Iris pigment epithelial cell (primary cell): ENCODE measurements around the gene FURIN.
"Not testable (repeated sequence)": the region's sequence is repeated elsewhere in the genome, so short reads cannot be mapped to it uniquely, and the experiment has no call there.

Source experiments
- DNase-seq: peaks from one replicate; pipeline ENCODE4 v3.0.0-alpha.2; 2011; ENCODE audit warnings: low read depth

The FURIN gene

GRCh38 chr15:90883526-90883975 is 15.2 kb downstream of the FURIN start:
- peak; percentile 11 for DNase-seq

- peak; percentile 36 for DNase-seq
These were observed 15.8 kb downstream of the FURIN start, which contains the start of gene FES for GRCh38 chr15:90883976-90884718. TSS of gene FES (plus strand) at chr15:90884504. CDS start at chr15:90885046, 542 bp downstream.

- DNase-seq, result no peak
These were observed 16.5 kb downstream of the FURIN start for GRCh38 chr15:90884719-90885431.

- peak; percentile 52 for DNase-seq
These were observed 17.3 kb downstream of the FURIN start for GRCh38 chr15:90885432-90886290.

GRCh38 chr15:90886291-90886614 is 17.9 kb downstream of the FURIN start:
- no peak for DNase-seq

- no peak for DNase-seq
These were observed 18.7 kb downstream of the FURIN start for GRCh38 chr15:90887037-90887481.

GRCh38 chr15:90889313-90889730 is 20.9 kb downstream of the FURIN start:
- DNase-seq, result no peak

- no peak for DNase-seq
These were observed 21.5 kb downstream of the FURIN start for GRCh38 chr15:90889736-90890456.

GRCh38 chr15:90890839-90891238 is 22.5 kb downstream of the FURIN start:
- DNase-seq, result no peak

GRCh38 chr15:90891346-90891949 is 23.1 kb downstream of the FURIN start:
- no peak for DNase-seq

GRCh38 chr15:90892023-90892422 is 23.6 kb downstream of the FURIN start:
- DNase-seq, result no peak

- DNase-seq, result no peak
These were observed 24.2 kb downstream of the FURIN start for GRCh38 chr15:90892498-90893174.

- no peak for DNase-seq
These were observed 25.0 kb downstream of the FURIN start for GRCh38 chr15:90893175-90894090.

- DNase-seq, result peak; percentile 6
These were observed 27.3 kb downstream of the FURIN start for GRCh38 chr15:90895571-90896117.

GRCh38 chr15:90897131-90897655 is 28.8 kb downstream of the FURIN start:
- not testable (repeated sequence) for DNase-seq

- DNase-seq, result no peak
These were observed 33.0 kb downstream of the FURIN start for GRCh38 chr15:90901175-90902039.

- DNase-seq, result peak; percentile 76
These were observed 33.9 kb downstream of the FURIN start for GRCh38 chr15:90902040-90902839.
